Mucosa of stomach (tissue), 1 donor: Measurements from ENCODE around the gene ISYNA1.

ENCODE experiments used
- H3K27me3 ChIP-seq: one replicate; pipeline ENCODE4 v1.7.0; 2013; ENCODE audit warnings: mild to moderate bottlenecking, low read length; ENCODE audit not compliant: control insufficient read depth, insufficient read depth
- H3K36me3 ChIP-seq: one replicate; pipeline ENCODE4 v1.7.0; 2013; ENCODE audit warnings: low read length; ENCODE audit not compliant: control insufficient read depth, insufficient read depth
- H3K4me1 ChIP-seq: one replicate; pipeline ENCODE4 v1.7.0; 2013; ENCODE audit warnings: mild to moderate bottlenecking, low read length; ENCODE audit not compliant: control insufficient read depth, insufficient read depth
- H3K4me3 ChIP-seq: one replicate; pipeline ENCODE4 v1.7.0; 2013; ENCODE audit warnings: low read length
- H3K9ac ChIP-seq: one replicate; pipeline ENCODE4 v1.7.0; 2013; ENCODE audit warnings: mild to moderate bottlenecking, low read length, moderate library complexity
- H3K9me3 ChIP-seq: one replicate; pipeline ENCODE4 v1.7.0; 2013; ENCODE audit warnings: mild to moderate bottlenecking, low read length, moderate library complexity; ENCODE audit not compliant: control insufficient read depth
- donor health status: Pancreatic carcinoma.

ISYNA1 gene

DNA sequence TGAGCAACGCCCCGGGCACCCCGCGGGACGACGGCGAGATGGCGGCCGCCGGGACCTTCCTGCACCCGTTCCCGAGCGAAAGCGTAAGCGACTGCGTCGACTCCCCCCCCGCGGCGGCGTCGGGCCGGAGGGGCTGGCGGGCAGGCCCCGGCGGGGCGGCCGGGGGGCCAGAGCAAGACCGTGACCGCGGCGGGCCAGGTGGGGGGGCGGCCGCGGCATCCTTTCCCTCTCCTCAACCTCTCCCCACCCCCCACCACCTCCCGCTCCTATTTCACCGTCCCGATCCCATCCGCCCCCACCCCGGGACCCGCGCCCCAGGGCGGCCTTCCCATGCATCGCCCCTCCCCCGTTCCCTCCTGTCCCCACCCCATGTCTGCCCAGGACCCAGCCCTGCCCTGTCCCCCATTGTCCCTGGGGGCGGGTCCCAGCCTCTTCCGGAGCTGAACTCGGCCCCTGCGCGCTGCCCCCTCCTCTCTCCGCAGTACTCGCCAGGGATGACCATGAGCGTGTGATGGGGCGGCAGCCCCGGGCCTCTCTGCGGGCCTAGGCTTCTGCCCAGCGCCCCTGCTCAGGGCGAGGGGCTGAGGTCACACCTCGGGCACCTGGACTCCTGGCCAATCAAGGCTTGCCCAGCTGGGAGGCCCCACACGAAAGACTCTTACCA, 4.1 kb downstream of the ISYNA1 start:
- Histone ChIP-seq H3K9me3 (no peaks in the 10 kb centered on the region), H3K36me3 (no peaks in the 10 kb centered on the region), H3K4me3 (no peak overlapping the region), H3K9ac (no peak overlapping the region), H3K27me3 (peaks cover 5% of the 10 kb centered on the region), H3K4me1 (peaks cover 17% of the 10 kb centered on the region)

DNA sequence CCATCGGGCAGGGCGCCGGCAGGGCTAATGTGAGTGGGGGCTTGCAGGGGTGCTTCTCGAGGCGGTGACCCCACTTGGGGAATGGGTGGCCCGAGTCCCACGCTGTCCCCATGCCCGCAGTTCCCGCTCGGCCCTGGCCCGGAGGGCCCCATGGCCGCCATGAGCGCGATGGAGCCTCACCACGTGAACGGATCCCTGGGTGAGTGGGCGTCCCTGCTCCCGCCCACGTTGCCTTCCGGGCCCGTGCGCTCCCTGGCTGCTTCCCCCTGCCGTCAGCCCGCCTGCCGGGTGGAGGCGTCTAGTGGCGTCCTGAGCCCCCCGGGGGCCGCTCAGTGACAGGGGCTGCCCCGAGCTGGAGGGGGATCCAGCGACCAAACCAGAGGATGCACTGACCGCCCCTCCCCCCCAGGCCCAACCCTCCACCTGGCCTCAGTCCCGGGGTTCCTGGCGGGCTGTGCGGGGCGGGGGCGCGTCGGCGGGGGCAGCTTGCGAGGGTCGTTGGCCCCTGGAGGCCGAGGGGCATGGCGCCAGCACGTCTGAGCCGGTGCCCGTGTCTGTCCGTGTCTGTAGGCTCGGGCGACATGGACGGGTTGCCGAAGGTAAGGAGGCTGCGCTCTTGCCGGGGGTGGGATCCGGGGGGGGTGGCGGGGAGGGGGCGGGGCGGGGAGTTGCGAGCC, 4.8 kb downstream of the ISYNA1 start:
- Histone ChIP-seq H3K9me3 (no peaks in the 10 kb centered on the region), H3K4me1 (peaks cover 20% of the 10 kb centered on the region), H3K4me3 (no peak overlapping the region), H3K36me3 (no peaks in the 10 kb centered on the region), H3K9ac (no peak overlapping the region), H3K27me3 (peaks cover under 1% of the 10 kb centered on the region)

DNA sequence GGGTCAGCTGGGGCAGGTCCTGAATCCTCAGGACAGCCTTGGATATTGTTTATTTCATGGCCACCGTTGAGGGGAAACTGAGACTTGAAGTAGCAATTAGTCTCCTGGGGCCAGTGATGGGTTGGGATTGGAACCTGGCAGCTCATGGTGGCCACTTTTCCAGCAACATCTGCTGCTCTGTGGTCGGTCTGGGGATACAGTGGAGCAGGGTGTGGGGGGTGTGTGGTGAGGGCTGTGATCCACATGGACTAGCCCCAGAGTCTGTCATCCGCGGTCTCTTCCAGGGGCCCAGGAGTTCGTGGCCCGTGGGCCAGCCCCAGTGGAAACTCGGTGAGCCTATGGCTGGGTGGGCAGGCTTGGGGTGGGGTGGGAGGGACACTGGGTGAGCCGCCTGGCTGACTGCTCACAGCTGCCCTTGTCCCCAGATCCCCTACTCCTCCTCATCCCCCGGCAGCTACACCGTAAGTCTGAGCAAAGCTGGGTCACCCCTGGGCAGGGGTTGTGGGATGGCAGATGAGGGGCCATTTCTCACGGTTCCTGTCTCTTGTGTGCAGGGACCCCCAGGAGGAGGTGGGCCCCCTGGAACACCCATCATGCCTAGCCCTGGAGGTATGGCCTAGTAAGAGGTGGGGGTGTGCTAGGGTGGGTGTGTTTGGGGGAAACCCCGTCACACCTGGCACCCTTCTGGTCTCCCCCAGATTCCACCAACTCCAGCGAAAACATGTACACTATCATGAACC, 5.5 kb downstream of the ISYNA1 start:
- Histone ChIP-seq H3K27me3 (no peaks in the 10 kb centered on the region), H3K9me3 (no peaks in the 10 kb centered on the region), H3K4me1 (peaks cover 20% of the 10 kb centered on the region), H3K9ac (no peak overlapping the region), H3K36me3 (no peaks in the 10 kb centered on the region), H3K4me3 (no peak overlapping the region)

DNA sequence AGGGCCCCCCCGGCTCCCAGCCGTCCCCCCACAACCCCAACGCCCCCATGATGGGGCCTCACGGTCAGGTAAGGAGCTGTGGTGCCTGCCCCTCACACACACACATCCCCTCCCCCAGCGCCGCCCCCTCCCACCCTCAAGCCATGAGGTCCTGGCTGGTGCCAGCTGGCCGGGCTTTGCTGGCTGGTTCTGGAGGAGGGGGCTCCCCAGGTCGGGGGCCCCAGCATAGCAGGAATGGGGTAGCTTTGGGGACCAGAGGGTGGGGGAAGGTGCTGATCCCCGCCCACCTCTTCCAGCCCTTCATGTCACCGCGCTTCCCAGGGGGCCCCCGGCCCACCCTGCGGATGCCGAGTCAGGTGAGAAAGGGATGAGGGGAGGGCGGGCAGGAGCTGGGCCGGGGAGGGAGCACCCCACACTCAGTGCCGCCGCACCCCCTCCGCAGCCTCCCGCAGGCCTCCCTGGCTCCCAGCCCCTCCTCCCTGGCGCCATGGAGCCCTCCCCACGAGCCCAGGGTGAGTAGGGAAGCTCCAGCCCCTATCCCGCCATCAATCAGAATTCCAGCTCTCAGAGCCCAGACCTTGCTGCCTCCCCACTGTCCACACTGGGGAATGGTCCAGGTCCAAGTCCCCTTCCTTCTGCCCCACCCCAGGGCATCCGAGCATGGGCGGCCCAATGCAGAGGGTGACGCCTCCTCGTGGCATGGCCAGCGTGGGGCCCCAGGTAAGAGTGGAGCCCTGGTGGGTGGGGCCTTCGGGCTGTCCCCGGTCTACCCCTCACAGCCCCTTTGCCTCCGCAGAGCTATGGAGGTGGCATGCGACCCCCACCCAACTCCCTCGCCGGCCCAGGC, 6.4 kb downstream of the ISYNA1 start:
- Histone ChIP-seq H3K27me3 (no peaks in the 10 kb centered on the region), H3K9me3 (no peaks in the 10 kb centered on the region), H3K4me1 (peaks cover 20% of the 10 kb centered on the region), H3K36me3 (no peaks in the 10 kb centered on the region), H3K4me3 (no peak overlapping the region), H3K9ac (no peak overlapping the region)

DNA sequence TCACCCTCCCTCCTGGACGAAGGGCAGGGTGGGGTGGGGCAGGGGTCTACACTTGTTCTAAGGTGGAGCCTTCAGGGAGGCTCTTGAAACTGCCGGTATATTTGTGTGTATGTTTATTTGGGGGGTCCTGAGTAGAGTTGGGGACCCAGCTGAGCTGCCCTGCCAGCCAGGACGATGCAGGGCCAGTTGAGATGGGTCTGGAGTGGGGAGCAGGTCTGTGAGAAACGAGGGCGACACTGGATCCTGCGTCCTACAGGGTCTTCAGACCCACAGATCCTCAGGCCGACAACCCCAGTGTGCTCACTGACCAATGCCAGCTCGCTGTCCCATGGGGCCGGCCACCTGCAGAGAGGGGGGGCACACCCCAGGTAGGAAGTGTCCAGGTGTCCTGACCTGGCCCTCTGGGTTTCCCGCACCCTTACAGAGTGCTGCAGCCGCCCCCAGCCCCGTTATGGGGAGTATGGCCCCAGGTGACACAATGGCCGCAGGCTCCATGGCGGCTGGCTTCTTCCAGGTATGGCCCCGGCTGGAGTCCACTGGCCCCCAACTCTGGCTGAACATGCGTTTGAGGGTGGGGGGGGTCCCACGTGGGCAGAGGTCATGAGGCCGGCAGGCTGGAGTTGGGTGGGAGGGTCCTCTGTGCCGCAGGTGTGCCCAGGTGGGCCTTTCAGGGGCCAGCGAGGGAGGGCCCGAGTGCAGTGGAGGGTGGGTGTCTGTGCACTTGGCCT, 7.4 kb downstream of the ISYNA1 start:
- H3K27me3 ChIP-seq, result no peaks in the 10 kb centered on the region
- no peaks in the 10 kb centered on the region for H3K9me3 ChIP-seq
- H3K9ac ChIP-seq, result no peak overlapping the region
- no peak overlapping the region for H3K4me3 ChIP-seq
- H3K36me3 ChIP-seq, result no peaks in the 10 kb centered on the region
- H3K4me1 ChIP-seq, result peaks cover 26% of the 10 kb centered on the region

DNA sequence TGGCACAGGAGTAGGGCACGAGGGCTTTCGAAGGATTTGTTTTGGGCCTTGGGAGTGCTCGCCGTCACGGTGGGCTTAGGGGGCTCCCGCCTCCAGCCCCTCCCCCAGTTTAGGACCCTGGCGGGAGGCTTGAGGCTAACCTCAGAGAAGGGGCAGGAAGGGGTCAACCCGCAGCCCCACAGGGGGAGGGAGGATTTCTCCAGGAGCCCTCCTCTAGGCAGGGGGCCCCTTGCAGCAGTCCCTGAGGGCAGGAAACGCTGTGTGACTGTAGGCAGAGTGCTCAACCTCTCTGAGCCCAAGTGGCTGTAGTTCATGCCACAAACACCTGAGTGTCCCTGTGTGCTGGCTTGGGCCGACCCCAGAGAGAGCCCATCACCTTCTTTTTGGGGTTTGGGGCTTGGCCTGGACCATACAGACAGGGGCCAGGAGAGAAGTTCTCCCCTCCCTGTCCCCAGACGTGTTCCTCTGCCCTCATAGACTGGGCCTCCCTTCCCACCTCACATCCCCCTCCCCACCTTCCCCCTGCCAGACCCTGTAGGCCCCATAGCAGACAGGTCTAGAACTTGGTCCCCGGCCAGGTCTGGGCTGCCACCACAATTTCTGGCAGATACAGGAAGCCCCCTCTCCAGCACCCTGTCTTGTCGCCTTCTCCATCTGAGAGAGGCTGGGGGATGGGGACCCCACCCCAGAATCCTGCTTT, 8.1 kb downstream of the ISYNA1 start:
- peak overlapping the region; percentile 9 for H3K9ac ChIP-seq
- no peak overlapping the region for H3K4me3 ChIP-seq
- peaks cover 29% of the 10 kb centered on the region for H3K4me1 ChIP-seq
- H3K36me3 ChIP-seq, result no peaks in the 10 kb centered on the region
- H3K27me3 ChIP-seq, result no peaks in the 10 kb centered on the region
- no peaks in the 10 kb centered on the region for H3K9me3 ChIP-seq

DNA sequence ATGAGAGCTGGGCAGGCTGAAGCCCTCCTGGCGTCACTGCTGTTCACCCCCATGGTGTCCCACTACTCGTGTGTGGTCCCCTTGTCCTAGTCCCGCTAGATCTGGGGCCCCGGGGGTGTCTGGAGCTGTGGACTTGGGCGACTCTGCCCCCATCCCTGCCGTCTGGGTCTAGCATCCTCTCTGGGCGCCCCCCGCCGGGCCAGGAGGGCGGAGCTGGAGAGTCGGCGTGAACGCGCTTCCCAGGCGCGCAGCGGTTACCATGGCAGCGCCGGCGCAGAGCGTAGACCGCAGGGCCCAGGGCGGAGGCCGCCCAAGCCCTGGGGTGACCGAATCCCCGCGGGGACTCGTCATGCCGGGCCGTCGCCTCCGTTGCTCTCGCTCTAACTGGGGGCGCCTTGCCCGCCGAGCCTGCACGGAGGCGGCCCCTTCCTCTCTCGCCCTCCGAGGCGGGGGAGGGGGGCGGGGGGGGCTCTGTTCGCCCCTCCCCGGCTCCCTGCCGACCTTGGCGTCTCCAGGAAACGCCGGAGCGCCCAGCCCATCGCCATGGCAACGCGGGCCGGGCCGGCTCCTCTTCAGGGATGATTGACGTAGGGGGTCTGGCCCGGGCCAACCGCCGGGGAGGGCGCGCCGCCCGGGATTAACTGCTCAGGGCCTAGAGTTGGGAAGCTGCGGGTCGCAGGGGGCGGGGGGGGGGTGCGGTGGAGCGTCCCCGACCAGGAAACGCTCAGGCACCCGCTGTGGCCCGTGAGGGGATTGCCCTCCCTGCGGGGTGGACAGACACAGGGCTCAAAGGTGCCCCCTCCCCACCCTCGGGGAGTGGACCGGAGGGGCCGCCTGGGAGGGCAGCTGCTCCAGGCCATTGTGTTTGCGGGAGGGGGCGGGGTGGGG, 8.9 kb downstream of the ISYNA1 start:
- peaks cover 31% of the 10 kb centered on the region for H3K4me1 ChIP-seq
- H3K9me3 ChIP-seq, result no peaks in the 10 kb centered on the region
- no peaks in the 10 kb centered on the region for H3K27me3 ChIP-seq
- no peaks in the 10 kb centered on the region for H3K36me3 ChIP-seq
- no peak overlapping the region for H3K4me3 ChIP-seq
- H3K9ac ChIP-seq, result peak overlapping the region; percentile 34

DNA sequence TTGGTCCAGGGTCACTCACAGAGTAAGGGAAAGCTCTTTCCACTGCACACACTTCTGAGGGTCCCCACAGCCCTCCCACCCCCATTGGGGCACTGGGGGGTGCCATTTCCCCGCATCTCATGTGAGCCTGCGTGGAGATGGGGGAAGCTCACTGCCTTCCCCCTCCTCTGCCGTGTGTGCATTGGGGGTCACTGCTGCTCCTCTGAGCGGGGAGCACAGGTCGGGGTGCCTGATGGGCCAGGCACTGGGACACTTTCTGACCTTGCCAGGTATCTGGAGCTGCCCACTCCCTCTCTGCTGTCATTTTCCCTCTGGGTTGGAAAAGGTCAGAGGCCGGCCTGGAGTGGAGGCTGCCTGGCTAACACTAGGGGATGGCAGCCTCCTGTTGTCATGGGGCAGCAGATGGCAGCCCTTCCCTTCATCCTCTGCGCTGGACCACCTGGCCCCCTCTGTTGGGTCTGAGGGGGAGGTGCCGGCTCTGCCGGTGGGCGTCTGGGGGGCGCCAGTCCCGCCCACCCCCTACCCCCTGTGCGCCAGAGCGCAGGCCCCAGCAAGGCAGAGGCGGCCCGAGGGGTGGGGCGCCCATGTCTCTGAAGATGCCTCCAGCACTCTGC, 9.7 kb downstream of the ISYNA1 start:
- Histone ChIP-seq H3K27me3 (no peaks in the 10 kb centered on the region), H3K9me3 (no peaks in the 10 kb centered on the region), H3K4me3 (no peak overlapping the region), H3K4me1 (peaks cover 38% of the 10 kb centered on the region), H3K9ac (peak overlapping the region; percentile 34), H3K36me3 (no peaks in the 10 kb centered on the region)

DNA sequence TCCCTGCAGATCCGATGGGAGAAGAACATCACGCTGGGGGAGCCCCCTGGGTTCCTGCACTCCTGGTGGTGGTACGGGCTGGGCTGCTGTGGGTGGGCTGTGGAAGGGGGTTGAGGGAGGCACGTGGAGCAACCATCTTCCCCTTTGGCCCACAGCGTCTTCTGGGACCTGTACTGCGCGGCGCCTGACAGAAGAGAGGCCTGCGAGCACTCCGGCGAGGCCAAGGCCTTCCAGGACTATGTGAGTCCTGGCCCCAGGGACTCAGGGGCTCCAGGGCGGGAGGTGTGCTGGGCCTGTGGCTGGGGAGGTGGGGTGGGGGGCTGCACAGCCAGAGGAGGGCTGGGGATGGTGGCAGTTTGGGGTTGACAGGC, 10.2 kb downstream of the ISYNA1 start:
- Histone ChIP-seq H3K9ac (no peak overlapping the region), H3K4me3 (no peak overlapping the region), H3K9me3 (no peaks in the 10 kb centered on the region), H3K36me3 (no peaks in the 10 kb centered on the region), H3K27me3 (no peaks in the 10 kb centered on the region), H3K4me1 (peaks cover 44% of the 10 kb centered on the region)

DNA sequence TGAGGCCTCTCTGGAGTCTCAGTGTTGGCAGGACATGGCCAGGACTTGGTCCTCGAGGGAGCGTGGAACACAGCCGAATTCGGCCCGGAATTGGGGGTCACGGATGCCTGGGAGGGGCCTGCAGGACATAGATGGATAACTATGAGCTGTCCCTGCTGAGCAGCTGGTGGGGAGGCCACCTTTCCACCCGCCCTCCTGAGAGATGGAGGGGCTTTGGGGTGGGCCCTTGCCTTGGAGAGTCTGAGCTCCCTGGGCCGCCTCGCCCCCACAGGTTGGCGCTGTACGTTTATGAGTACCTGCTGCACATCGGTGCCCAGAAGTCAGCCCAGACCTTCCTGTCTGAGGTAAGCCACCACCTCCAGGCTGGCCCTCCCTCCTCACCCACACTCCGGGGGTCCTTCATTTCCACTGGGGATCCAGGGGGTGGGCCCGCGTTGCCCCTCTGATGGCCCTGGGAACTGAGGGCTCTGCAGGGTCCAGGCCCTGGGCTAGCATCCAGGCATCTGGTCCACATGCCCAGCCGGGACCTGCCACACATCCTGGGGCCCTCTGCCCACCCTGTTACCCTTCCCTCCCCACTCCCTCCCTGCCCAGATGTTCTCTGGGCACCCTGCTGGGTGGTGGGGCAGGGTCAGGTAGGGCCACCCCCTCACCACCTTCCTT, 10.7 kb downstream of the ISYNA1 start:
- peaks cover 47% of the 10 kb centered on the region for H3K4me1 ChIP-seq
- H3K9ac ChIP-seq, result no peak overlapping the region
- no peak overlapping the region for H3K4me3 ChIP-seq
- no peaks in the 10 kb centered on the region for H3K36me3 ChIP-seq
- no peaks in the 10 kb centered on the region for H3K9me3 ChIP-seq
- H3K27me3 ChIP-seq, result no peaks in the 10 kb centered on the region
